GM11168 (cell line): ENCODE measurements around the gene ENDOV.

ENCODE experiments used
- in situ Hi-C: fragments of 300-500 bp; cut with MboI; formaldehyde crosslinking; loops from one replicate; pipeline ENCODE4 v1.12.0; 2022; ENCODE audit warnings: low sequenced_read_pairs; ENCODE audit not compliant: unreplicated experiment

ENDOV gene

GRCh38 chr17:80445007-80445725 lies 30.2 kb downstream of the ENDOV start:
- in situ Hi-C loops: no loop called here

DNA sequence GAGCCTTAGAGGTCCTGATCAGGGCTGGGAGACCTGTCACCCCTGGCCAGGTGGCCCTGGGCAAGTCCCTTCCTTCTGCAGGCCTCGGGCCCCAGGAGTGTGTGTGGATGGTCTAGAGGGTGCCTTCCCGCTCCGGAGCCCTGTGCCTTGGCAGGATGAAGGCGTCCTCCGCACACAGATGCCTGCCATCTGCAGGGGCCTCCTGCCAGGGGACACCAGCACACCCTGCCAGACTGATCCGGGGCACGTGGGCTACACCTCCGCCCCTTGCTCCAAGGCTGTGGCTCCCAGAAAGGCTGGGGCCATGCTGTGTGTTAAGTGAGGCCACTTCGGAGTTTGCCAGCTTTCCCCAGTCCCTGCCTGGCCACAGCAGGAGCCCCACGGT lies 30.8 kb downstream of the ENDOV start:
- in situ Hi-C loops: no loop called here

DNA sequence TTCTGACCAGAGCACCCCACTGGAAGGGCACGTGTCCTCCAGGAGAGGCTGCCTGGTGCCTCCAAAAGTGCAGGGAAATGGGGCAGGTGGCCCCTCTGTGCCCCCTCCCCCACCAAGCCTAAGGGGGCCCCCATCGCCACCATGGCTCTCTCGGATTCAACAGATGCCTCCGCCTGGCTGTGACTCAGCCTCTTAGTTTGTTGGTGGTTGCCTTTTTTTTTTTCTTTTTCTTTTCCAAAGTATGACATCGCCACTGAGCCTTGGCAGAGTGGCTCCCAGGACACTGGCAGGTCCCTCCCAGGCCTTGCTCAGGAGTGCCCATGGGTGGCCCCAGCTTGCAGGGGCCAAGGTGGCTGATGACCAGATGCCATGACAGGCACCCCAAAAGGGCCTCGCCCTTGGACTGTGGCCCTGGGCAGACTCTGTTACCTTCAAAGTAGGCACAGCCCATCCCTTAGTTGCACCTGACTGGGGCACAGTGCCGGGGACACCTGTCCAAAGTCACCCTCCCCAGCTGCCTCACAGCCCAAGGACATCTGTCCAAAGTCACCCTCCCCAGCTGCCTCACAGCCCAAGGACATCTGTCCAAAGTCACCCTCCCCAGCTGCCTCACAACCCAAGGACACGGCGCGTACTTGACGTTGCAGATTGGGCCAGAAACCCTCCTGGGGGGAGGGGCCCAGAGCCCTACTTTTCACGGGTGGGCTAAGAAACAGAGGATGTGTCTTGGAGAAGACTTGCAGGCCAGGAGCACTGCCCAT lies 31.9 kb downstream of the ENDOV start:
- in situ Hi-C loops: no loop called here

DNA sequence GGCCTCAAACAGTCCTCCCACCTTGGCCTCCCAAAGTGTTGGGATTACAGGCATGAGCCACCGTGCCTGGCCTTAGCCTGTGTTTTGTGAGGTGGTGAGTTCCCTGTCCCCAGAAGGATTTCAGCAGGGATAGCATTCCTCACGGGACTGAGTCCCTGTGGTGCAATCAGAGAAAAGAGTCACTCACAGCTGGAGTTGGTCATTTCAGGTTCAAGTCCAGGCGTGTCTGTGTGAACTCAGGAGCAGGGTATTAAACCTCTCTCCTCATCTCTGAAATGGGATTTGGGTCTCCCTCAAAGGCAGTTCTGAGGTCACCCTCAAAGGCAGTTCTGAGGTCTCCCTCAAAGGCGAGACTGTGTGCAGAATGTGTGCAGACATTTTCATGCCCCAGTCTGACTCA lies 32.8 kb downstream of the ENDOV start:
- in situ Hi-C loops: no loop called here

DNA sequence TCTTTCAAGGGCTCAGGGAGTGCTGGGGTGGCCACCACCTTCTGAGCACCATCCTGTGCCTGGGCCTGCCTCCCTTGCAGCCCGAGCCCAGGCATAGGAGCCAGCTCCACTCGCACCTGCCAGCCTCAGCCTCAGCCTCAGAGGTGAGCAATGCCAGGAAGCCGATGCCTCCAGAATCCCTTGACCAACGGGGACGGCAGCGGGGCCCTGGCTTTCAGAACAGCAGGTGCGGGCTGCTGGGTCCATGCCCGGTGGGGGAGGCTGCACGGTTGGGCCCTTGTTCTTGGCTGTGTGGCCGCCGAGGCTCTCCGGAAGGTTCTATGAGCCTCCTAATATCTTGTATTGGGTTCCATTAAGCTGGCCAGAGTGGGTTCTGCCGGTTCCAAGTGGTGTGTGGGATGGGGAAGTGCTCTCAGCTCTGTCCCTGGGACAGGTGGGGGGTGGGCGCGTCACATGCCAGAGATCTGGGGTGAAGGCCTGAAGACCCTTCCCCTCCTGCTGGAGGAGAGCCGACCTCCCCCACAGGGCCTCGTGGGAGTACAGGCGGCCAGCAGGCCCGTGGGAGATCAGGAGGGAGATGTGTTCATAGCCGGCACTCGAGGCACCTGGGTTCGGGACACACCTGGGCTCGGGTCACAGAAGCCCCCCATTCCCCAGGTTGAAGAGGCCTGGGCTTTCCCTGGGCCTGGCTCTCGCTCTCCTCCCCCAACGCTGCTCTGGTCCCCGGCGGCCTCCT lies 34.4 kb downstream of the ENDOV start:
- in situ Hi-C loops: no loop called here

DNA sequence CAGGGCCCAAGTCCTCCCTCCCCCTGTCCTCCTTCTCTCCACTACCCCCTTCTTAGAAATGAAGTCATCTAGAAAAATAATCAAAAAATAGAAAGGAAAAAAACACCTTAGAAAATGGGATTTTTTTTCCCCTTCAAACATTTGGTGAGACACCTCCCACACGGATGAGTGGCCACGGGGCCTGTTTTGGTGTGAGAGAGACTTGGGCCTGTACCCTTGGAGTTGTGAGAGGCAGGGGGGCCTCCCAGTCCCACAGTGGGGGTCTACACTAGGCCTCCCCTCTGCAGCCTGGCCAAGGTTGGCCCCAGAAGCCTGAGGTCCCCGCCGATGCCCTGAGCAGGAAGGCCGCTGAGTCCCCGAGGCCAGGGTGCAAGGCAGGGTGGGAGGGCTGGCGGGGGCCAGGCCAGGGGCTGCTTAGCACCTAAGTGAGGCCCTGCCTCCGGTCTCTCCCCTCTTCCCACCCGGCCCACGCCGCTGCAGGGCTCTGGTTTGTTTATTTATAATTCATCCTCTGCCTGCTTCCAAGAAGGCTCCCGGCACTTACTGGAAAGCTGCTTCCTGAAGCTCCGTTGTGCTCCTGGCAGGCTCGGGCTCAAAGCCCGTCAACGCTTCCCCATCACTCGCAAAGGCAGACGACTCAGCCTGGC lies 35.1 kb downstream of the ENDOV start:
- in situ Hi-C loops: no loop called here

DNA sequence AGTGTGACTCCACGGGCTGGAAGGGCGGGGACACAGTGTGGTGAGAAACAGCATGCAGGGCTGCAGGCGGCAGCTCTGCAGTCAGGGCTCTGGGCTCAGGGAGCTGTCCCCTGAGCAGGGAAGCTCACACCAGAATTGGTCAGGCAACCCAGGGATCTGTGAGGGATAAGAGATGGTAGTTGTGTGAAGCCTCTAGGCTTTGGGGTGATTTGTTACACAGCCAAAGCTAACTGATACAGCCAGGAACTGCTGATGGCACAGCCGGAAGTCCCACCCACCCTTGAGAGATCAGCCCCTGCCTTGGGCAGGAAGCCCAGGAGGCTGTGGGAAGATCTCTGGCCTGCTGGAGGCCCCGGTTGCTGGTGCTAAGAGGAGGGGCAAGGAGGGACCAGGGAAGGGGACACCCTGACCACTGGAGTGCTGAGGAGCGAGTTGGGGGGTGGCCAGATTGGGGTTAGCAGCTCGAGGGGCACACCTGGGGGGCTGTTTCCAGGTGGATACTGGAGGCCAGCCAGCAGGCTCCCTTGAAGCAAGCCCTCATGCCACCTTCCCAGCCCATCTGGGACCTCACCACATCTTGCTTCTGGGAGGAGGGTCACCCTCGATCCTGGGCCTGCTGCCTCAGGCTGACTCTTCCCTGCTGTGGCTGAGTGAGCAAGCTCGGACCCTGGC lies 36.3 kb downstream of the ENDOV start:
- in situ Hi-C loops: no loop called here

- in situ Hi-C loops: no loop called here
Observed at GRCh38 chr17:80452173-80452915, 37.4 kb downstream of the ENDOV start.

DNA sequence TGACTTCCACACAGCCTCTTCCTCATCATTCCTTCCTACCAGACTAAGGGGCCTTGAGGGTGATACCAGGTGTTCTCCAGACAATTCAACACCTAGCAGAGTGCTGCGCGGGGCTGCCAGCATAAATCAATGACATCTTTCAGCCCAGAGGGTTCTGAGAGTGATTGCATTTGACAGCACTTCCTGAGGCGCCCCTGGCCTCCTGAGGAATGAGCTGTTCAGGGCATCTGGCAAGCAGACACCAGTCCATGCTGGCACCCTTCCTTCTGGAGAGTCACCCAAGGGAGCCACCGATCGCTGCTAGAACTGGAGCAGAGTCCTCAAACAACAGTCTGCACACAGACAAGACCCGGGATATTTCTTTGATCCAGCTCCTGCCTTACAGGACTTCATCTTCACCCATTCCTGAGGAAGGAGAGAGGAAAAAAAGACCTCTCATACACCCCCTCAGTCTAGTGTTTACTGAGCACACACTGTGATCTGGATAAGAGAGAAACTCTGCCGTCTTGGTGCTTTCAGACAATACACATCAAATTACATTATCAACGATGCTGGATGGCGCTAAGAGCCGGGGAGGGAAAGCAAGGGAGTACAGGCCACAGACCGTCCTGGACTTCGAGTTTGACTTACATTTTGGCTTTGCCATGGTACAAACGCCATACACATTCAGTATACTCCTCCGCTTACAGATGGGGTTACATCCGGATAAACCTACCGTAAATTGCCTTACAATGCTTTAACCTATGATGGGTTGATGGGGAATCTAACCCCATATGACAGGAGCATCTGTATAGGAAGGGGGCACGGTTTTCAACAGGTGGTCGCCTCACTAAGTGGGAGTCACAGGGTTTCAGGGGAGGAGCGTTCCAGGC lies 38.4 kb downstream of the ENDOV start:
- in situ Hi-C loops: no loop called here

DNA sequence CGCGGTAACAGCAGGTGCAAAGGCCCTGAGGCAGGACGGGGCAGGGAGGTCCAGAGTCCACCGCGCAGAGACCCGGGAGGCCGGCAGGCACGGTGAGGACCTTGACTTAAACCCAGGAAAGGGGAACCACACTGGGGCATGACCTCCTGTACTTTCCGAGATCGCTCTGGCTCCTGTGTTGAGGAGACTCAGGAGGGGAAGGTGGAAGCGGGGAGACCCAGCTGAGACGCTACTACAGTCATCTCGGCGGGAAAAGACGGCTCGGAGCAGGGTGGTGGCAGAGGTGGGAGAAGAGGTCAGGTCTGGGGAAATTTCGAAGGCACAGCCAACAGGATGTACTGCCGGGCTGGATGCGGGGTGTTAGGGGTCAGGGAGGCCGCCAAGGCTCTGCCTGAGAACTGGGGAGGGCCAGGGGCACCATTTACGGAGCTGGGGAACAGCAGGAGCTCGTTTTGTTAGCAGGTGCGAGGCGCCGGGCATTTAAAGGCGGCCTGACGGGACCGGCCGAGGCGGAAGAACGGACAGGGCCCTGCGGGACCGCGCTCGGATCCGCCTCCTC lies 39.1 kb downstream of the ENDOV start:
- in situ Hi-C loops: no loop called here

GRCh38 chr17:80454557-80455335 lies 39.8 kb downstream of the ENDOV start:
- in situ Hi-C loops: no loop called here

DNA sequence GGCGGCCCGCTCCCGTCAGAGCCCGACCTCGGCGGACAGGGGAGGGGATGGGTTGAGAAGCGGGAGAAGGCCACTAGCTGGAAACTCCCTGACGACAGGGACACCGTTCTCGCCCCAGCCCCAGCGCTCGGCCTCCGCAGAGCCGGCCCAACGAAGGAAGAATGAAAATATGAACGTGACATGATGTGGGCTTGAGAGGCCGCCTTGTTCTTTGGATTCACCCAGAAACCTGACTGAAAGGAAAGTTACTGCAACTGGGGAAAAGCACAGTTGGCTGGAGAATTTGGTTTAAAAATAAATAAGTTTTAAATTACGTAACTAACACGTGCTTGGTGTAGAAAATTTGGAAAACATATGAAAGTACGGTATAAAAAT lies 40.4 kb downstream of the ENDOV start:
- in situ Hi-C loops: no loop called here

GRCh38 chr17:80455784-80456183 lies 40.8 kb downstream of the ENDOV start:
- in situ Hi-C loops: no loop called here

GRCh38 chr17:80456465-80457235 lies 41.7 kb downstream of the ENDOV start:
- in situ Hi-C loops: no loop called here

- in situ Hi-C loops: no loop called here
Observed at GRCh38 chr17:80457236-80457856, 42.4 kb downstream of the ENDOV start.

DNA sequence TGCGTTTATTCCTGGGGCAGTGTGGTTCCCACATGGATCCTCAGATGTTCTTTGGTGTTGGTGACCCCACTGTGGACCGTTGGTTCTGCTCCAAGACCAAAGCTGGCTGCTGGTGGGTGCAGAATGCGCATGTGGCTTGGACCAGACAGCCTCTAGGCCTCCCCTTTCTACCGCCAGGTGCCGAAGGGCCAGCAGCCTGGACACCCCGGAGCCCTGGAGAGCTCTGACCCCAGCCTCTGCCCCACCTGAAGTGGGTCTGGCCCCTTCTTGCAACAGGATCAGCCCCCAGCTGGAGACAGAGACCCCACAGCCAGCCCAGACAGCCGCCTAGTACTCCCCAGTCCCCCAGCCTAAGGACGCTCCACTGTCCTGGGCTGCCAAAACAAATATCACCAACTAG lies 43.0 kb downstream of the ENDOV start:
- in situ Hi-C loops: no loop called here
